ENCODE results near the gene PRCC. TPM values are rescaled to one million over a fixed set of nuclear protein-coding genes. Genes with fewer than 3 reads are reported as not detected.

Gene PRCC
- total RNA-seq, 8 experiments from 2014 or later, result 35.4 to 73.4 (median 56.8) TPM

- WGBS, 10 experiments, result 41 to 69% methylated on average over 2 to 6 of the region's 14 CpGs; no CpG with 5 or more reads in 8 of the 10 experiments
- Histone ChIP-seq H3K27ac (no peak overlapping the region), H3K4me3 (no peak overlapping the region), H3K4me1 (replicated peaks in 1 of 2) (peaks cover 22 to 26% of the 10 kb centered on the region in 2 donors)
- in situ Hi-C loops (cut with MboI; ENCODE audit: low pct_unique_long_range_greater_than_20kb in 2 of 9, low sequenced_read_pairs in 9 of 9, unreplicated experiment in 9 of 9), result no loop called here
- no peak for ATAC-seq (replicated peaks in 6 of 8)
Observed at GRCh38 chr1:156840898-156841279, 73.6 kb downstream of the PRCC start.

DNA sequence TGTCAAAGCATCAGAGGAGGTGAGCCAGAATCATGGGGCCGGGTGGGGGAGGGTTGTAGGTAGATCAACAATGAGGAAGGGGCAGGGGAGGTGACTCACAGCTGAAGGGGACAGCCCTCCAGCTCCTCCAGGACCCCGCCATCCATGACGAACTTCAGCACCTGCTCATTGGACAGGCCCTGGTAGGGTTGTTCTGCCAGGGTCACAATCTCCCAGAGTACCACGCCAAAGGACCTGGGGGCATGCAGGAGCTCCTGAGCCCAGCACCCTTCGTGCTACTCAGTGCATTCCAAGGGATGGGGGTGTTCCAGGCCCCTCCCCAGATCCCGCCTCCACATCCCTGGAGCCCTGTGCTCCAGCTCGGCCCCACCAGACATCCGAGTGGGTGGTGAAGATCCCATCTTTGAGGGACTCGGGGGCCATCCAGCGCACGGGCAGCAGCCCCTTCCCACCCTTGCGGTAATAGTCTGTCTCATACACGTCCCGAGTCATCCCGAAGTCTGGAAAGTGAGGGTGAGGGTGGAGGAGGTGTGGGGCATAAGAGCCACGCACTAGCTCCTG, 74.0 kb downstream of the PRCC start:
- in situ Hi-C loops (cut with MboI; ENCODE audit: low pct_unique_long_range_greater_than_20kb in 2 of 9, low sequenced_read_pairs in 9 of 9, unreplicated experiment in 9 of 9), result no loop called here
- Histone ChIP-seq H3K27ac (no peak overlapping the region), H3K4me3 (no peak overlapping the region), H3K4me1 (replicated peaks in 1 of 2) (peaks cover 22 to 26% of the 10 kb centered on the region in 2 donors)
- ATAC-seq (replicated peaks in 6 of 8), result peak in 1 of 8 experiments; percentile 74
- 56 to 82% (median 77%) methylated on average over 3 to 7 of the region's 16 CpGs; no CpG with 5 or more reads in 7 of the 10 experiments for WGBS, 10 experiments

- Histone ChIP-seq H3K4me1 (replicated peaks in 1 of 2) (peaks cover 22 to 26% of the 10 kb centered on the region in 2 donors), H3K4me3 (no peak overlapping the region), H3K27ac (no peak overlapping the region)
- no peak for ATAC-seq (replicated peaks in 6 of 8)
- whole genome bisulfite sequencing, 10 experiments, result 33 to 100% (median 58%) methylated on average over 2 to 9 of the region's 9 CpGs; no CpG with 5 or more reads in 2 of the 10 experiments
- in situ Hi-C loops (cut with MboI; ENCODE audit: low pct_unique_long_range_greater_than_20kb in 2 of 9, low sequenced_read_pairs in 9 of 9, unreplicated experiment in 9 of 9), result no loop called here
Observed at GRCh38 chr1:156842618-156843300, 75.4 kb downstream of the PRCC start.

GRCh38 chr1:156844102-156844501, 76.8 kb downstream of the PRCC start:
- in situ Hi-C loops (cut with MboI; ENCODE audit: low pct_unique_long_range_greater_than_20kb in 2 of 9, low sequenced_read_pairs in 9 of 9, unreplicated experiment in 9 of 9), result no loop called here
- no peak for ATAC-seq (replicated peaks in 6 of 8)
- peaks cover 20 to 33% of the 10 kb centered on the region in 2 donors for H3K4me1 ChIP-seq (replicated peaks in 1 of 2)

DNA sequence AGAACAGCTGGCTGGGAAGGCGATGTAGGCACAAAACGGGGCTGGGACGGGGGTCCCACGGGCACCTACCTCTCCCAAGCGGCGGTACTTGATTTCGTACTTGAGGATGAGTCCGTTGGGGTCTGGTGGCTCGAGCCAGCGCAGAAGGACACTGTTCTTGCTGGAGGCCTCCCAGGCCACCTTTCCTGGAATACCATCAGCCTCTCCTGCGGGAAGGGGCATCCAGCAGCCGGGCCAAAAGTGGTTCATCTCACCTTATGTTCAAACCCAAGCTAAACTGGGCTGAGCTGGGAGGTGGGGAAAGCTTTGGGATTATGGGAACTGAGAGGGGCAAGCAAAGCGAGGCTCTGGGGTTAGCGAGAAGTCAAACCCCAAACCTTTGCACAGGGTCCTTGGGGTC, 77.3 kb downstream of the PRCC start:
- H3K27ac ChIP-seq, result no peak overlapping the region
- peaks cover 15 to 28% of the 10 kb centered on the region in 2 donors for H3K4me1 ChIP-seq (replicated peaks in 1 of 2)
- H3K4me3 ChIP-seq, result no peak overlapping the region
- ATAC-seq (replicated peaks in 6 of 8), result no peak
- 0 to 55% (median 22%) methylated on average over 2 to 13 of the region's 14 CpGs; no CpG with 5 or more reads in 5 of the 10 experiments for WGBS, 10 experiments
- in situ Hi-C loops (cut with MboI; ENCODE audit: low pct_unique_long_range_greater_than_20kb in 2 of 9, low sequenced_read_pairs in 9 of 9, unreplicated experiment in 9 of 9), result no loop called here

More at GRCh38 chr1:156844102-156844501, 76.8 kb downstream of the PRCC start:
- 20 to 51% (median 42%) methylated on average over 1 to 4 of the region's 6 CpGs; no CpG with 5 or more reads in 4 of the 10 experiments for WGBS, 10 experiments
- H3K27ac ChIP-seq, result no peak overlapping the region
- H3K4me3 ChIP-seq, result no peak overlapping the region

GRCh38 chr1:156845055-156845952, 78.0 kb downstream of the PRCC start:
- Histone ChIP-seq H3K4me1 (replicated peaks in 1 of 2) (peaks cover 8 to 21% of the 10 kb centered on the region in 2 donors), H3K4me3 (no peak overlapping the region), H3K27ac (no peak overlapping the region)
- peak in 5 of 8 experiments; percentile 16 to 46 (median 22) for ATAC-seq (replicated peaks in 6 of 8)
- in situ Hi-C loops (cut with MboI; ENCODE audit: low pct_unique_long_range_greater_than_20kb in 2 of 9, low sequenced_read_pairs in 9 of 9, unreplicated experiment in 9 of 9), result no loop called here
- 2 to 17% (median 6%) methylated on average over 6 to 21 of the region's 69 CpGs; no CpG with 5 or more reads in 6 of the 10 experiments for WGBS, 10 experiments

GRCh38 chr1:156845953-156846545, 78.7 kb downstream of the PRCC start:
- in situ Hi-C loops (cut with MboI; ENCODE audit: low pct_unique_long_range_greater_than_20kb in 2 of 9, low sequenced_read_pairs in 9 of 9, unreplicated experiment in 9 of 9), result no loop called here
- Histone ChIP-seq H3K4me1 (replicated peaks in 1 of 2) (peaks cover 3 to 18% of the 10 kb centered on the region in 2 donors), H3K27ac (no peak overlapping the region), H3K4me3 (no peak overlapping the region)
- WGBS, 10 experiments, result 26 to 100% (median 48%) methylated on average over 1 to 14 of the region's 18 CpGs; no CpG with 5 or more reads in 4 of the 10 experiments
- no peak for ATAC-seq (replicated peaks in 6 of 8)

DNA sequence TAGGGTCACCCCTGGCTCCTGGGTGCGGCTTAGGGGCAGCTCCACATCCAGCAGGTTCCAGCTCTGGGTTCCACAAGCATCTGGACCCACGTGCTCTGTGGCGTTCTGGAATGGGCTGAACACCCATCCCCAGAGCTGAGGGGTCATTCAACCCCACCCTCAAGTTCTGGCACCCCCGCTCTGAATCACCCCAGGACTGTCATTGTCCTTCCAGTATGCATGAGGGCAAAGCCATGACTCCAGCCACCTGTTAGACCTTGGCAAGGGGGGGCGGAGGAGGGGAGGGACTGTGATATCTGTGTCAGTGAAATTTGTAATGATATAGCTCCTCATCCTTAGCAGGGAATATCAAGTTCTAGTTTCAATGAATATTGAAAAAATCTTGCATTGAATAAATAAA, 79.3 kb downstream of the PRCC start:
- in situ Hi-C loops (cut with MboI; ENCODE audit: low pct_unique_long_range_greater_than_20kb in 2 of 9, low sequenced_read_pairs in 9 of 9, unreplicated experiment in 9 of 9), result no loop called here
- 72 to 75% methylated on average over 1 to 2 of the region's 5 CpGs; no CpG with 5 or more reads in 8 of the 10 experiments for WGBS, 10 experiments

GRCh38 chr1:156847591-156848460, 80.5 kb downstream of the PRCC start:
- H3K4me3 ChIP-seq, result no peak overlapping the region
- in situ Hi-C loops (cut with MboI; ENCODE audit: low pct_unique_long_range_greater_than_20kb in 2 of 9, low sequenced_read_pairs in 9 of 9, unreplicated experiment in 9 of 9), result no loop called here

More for the DNA sequence above, 79.3 kb downstream of the PRCC start:
- Histone ChIP-seq H3K4me3 (no peak overlapping the region), H3K4me1 (replicated peaks in 1 of 2) (peaks cover 3 to 18% of the 10 kb centered on the region in 2 donors), H3K27ac (no peak overlapping the region)
- ATAC-seq (replicated peaks in 6 of 8), result no peak

DNA sequence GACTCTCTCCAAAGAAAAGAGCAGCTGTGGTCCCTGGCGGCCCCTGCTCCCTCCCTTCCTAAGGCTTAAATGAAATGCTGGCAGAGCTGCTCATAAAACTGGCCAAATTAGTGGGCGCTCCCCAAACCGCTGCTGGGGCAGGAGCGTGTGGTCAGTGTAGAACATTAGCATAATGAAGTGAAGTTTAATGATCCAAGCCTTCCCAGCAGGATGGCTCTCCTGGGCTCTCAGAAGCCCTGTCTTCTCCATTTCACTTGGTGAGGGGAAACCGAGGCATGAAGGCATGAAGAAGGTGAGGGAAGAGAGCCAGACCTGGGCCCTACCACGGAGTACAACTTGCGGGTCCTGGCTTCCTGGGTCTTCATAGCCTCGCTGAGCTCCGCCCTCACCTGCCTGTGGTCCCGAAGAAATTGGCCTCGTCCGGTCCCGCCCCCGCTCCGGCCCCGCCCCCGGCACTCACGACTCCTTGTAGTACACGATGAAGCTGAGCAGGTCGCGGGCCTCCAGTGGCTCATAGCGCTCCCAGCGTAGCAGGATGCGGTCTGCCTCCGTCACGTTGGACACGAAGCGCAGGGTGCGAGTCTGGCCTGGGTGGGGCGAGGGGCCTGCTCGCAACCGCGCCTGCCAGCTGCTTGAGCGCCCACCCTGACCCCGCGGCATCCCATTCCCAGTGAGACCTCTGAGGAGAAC, 81.3 kb downstream of the PRCC start:
- ATAC-seq (replicated peaks in 6 of 8), result peak in 7 of 8 experiments; percentile 12 to 43 (median 36)
- WGBS, 10 experiments, result 12 to 60% (median 22%) methylated on average over 1 to 14 of the region's 36 CpGs; no CpG with 5 or more reads in 5 of the 10 experiments
- Histone ChIP-seq H3K4me1 (replicated peaks in 1 of 2) (peaks cover 9 to 27% of the 10 kb centered on the region in 2 donors), H3K4me3 (no peak overlapping the region), H3K27ac (no peak overlapping the region)
- in situ Hi-C loops (cut with MboI; ENCODE audit: low pct_unique_long_range_greater_than_20kb in 2 of 9, low sequenced_read_pairs in 9 of 9, unreplicated experiment in 9 of 9), result no loop called here

More at GRCh38 chr1:156847591-156848460, 80.5 kb downstream of the PRCC start:
- WGBS, 10 experiments, result 18 to 90% (median 46%) methylated on average over 1 to 6 of the region's 7 CpGs; no CpG with 5 or more reads in 1 of the 10 experiments
- ATAC-seq (replicated peaks in 6 of 8), result no peak
- Histone ChIP-seq H3K27ac (no peak overlapping the region), H3K4me1 (replicated peaks in 1 of 2) (peaks cover 9 to 27% of the 10 kb centered on the region in 2 donors)

- H3K4me1 ChIP-seq (replicated peaks in 1 of 2), result peaks cover 9 to 27% of the 10 kb centered on the region in 2 donors
- H3K4me3 ChIP-seq, result no peak overlapping the region
- WGBS, 10 experiments, result 28 to 33% methylated on average over 5 of the region's 23 CpGs; no CpG with 5 or more reads in 8 of the 10 experiments
- H3K27ac ChIP-seq, result no peak overlapping the region
- no peak for ATAC-seq (replicated peaks in 6 of 8)
- in situ Hi-C loops (cut with MboI; ENCODE audit: low pct_unique_long_range_greater_than_20kb in 2 of 9, low sequenced_read_pairs in 9 of 9, unreplicated experiment in 9 of 9), result no loop called here
Observed at GRCh38 chr1:156849151-156849496, 81.8 kb downstream of the PRCC start.
